Activated CD8-positive, alpha-beta memory T cell treated with anti-CD3 and anti-CD28 coated beads, Interleukin-2, amount 50 U/mL, for 24 hours (primary cell): ENCODE results near the gene EIF2D.

Source experiments
- DNase-seq: peaks from one replicate; pipeline ENCODE4 v3.0.0-alpha.2; 2020; ENCODE audit errors: extremely low read depth

EIF2D gene

DNA sequence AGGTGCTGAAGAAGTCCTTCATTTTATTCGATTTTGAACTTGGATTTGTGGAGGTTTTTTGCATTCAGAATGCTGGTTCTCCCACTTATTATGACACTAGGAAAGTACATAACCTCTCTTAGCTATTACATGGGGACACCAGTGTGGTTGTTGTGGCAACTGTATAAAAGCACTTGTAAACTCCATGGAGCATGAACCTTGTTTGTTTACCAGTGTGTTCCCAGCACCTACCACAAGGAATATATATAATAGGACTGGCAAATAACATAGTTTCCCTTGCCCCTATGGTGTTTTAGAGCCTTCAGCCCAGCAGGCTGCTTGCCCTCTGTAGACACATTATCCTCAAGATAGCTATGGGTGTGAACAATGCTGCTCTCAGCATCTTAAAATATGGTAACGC lies 61.8 kb downstream of the EIF2D start:
- no peak for DNase-seq

DNA sequence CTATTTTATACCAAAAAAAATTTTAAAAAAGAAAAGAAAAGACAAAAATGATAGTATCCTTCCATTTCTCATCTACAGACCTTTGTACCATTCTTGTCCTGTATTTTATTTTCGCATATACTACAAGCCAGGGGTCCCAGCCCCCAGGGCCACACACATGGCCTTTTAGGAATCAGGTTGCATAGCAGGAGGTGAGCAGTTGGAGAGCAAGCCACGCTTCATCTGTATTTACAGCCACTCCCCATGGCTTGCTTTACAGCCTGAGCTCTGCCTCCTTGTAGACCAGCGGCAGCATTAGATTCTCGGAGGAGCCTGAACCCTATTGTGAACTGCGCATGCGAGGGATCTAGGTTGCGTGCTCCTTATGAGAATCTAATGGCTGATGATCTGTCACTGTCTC lies 65.2 kb downstream of the EIF2D start:
- DNase-seq = no peak

DNA sequence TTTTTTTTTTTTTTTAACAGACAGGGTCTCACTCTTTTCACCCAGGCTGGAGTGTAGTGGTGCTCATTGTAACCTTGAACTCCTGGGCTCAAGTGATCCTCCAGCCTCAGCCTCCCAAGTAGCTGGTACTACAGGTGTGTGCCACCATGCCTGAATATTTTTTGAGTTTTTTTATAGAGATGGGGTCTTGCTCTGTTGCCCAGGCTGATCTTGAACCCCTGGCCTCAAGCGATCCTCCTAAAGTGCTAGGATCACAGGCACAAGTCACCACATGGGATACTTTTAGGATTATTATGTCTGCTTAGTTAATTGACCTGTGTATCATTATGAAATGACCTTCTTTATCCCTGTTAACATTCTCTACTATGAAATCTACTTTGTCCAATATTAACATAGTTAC lies 66.9 kb downstream of the EIF2D start:
- no peak for DNase-seq

GRCh38 chr1:206544562-206545257 lies 67.6 kb downstream of the EIF2D start:
- DNase-seq = no peak
